Neuronal stem cell (in vitro differentiated cells): ENCODE measurements around the gene ZNF398.
A peak's percentile ranks its signal among the peaks of the same experiment; 100 is the strongest.
"Not testable (repeated sequence)": the region's sequence is repeated elsewhere in the genome, so short reads cannot be mapped to it uniquely, and the experiment has no call there.

Experiments used
- DNase-seq: peaks from one replicate; pipeline ENCODE4 v3.0.0-alpha.2; 2013; ENCODE audit warnings: low spot score
- H2AFZ ChIP-seq: one replicate; pipeline ENCODE4 v1.6.1; 2013; ENCODE audit warnings: mild to moderate bottlenecking, low read length, inconsistent platforms
- H2AK5ac ChIP-seq: 2 replicates; pipeline ENCODE4 v1.6.1; 2013; ENCODE audit warnings: low read depth, mild to moderate bottlenecking, inconsistent platforms, low read length, moderate library complexity, mixed read lengths
- H2BK120ac ChIP-seq: 2 replicates; pipeline ENCODE4 v1.6.1; 2013; ENCODE audit warnings: low read depth, mild to moderate bottlenecking, inconsistent platforms, low read length, moderate library complexity, mixed read lengths
- H2BK12ac ChIP-seq: one replicate; pipeline ENCODE4 v1.6.1; 2013; ENCODE audit warnings: low read length, inconsistent platforms
- H2BK15ac ChIP-seq: 2 replicates; pipeline ENCODE4 v1.6.1; 2013; ENCODE audit warnings: mild to moderate bottlenecking, low read length, inconsistent platforms, mixed read lengths
- H2BK5ac ChIP-seq: one replicate; pipeline ENCODE4 v1.6.1; 2013; ENCODE audit warnings: inconsistent platforms, mild to moderate bottlenecking, low read length, moderate library complexity
- H3K14ac ChIP-seq: one replicate; pipeline ENCODE4 v1.6.1; 2013; ENCODE audit warnings: low read length, inconsistent platforms
- H3K18ac ChIP-seq: 2 replicates; pipeline ENCODE4 v1.6.1; 2013; ENCODE audit warnings: low read length, inconsistent platforms
- H3K23ac ChIP-seq: 2 replicates; pipeline ENCODE4 v1.6.1; 2013; ENCODE audit warnings: low read depth, mild to moderate bottlenecking, mixed read lengths, low read length, inconsistent platforms; ENCODE audit not compliant: poor library complexity
- H3K27ac ChIP-seq: replicated peaks from 3 replicates; pipeline ENCODE4 v1.5.1; 2013; ENCODE audit warnings: low read length, inconsistent platforms
- H3K27me3 ChIP-seq, 3 experiments: 2 replicates each; pipeline ENCODE4 v1.6.1; 2013; ENCODE audit warnings: low read length in 3 of 3, mild to moderate bottlenecking in 2 of 3, inconsistent platforms in 1 of 3, low read depth in 1 of 3, mixed read lengths in 1 of 3, moderate library complexity in 1 of 3; ENCODE audit not compliant: control insufficient read depth in 3 of 3, insufficient read depth in 3 of 3
- H3K36me3 ChIP-seq, 2 donors: replicated peaks in 1 of 2; 2 replicates each; pipeline ENCODE4 v1.6.1; 2013; ENCODE audit warnings: low read length in 2 of 2; ENCODE audit not compliant: control insufficient read depth in 2 of 2, insufficient read depth in 2 of 2
- H3K4ac ChIP-seq: 2 replicates; pipeline ENCODE4 v1.6.1; 2013; ENCODE audit warnings: inconsistent platforms, mild to moderate bottlenecking, low read length, moderate library complexity
- H3K4me1 ChIP-seq, 2 donors: 1 replicate in 1 of 2; 2 replicates in 1 of 2; pipeline ENCODE4 v1.6.1; 2013; ENCODE audit warnings: low read length in 2 of 2, low read depth in 1 of 2; ENCODE audit not compliant: control insufficient read depth in 2 of 2, insufficient read depth in 1 of 2
- H3K4me2 ChIP-seq: one replicate; pipeline ENCODE4 v1.6.1; 2013; ENCODE audit warnings: mild to moderate bottlenecking, low read length, inconsistent platforms; ENCODE audit not compliant: insufficient read depth, poor library complexity, severe bottlenecking
- H3K4me3 ChIP-seq, 2 donors: 2 replicates each; pipeline ENCODE4 v1.5.1; 2013; ENCODE audit warnings: low read length in 2 of 2, mild to moderate bottlenecking in 2 of 2, inconsistent platforms in 1 of 2, moderate library complexity in 1 of 2
- H3K79me1 ChIP-seq: one replicate; pipeline ENCODE4 v1.6.1; 2013; ENCODE audit warnings: low read depth, mild to moderate bottlenecking, inconsistent platforms, low read length, moderate library complexity
- H3K9ac ChIP-seq: one replicate; pipeline ENCODE4 v1.6.1; 2013; ENCODE audit warnings: mild to moderate bottlenecking, low read depth, low read length, inconsistent platforms; ENCODE audit not compliant: poor library complexity
- H3K9me3 ChIP-seq, 2 donors: replicated peaks in 1 of 2; 2 replicates each; pipeline versions ENCODE3 to v1.6.1; 2013; ENCODE audit warnings: low read length in 2 of 2, mild to moderate bottlenecking in 2 of 2, inconsistent platforms in 1 of 2, low read depth in 1 of 2, mixed read lengths in 1 of 2, moderate library complexity in 1 of 2; ENCODE audit not compliant: control insufficient read depth in 2 of 2, insufficient read depth in 1 of 2
- H4K8ac ChIP-seq: one replicate; pipeline ENCODE4 v1.6.1; 2013; ENCODE audit warnings: low read depth, mild to moderate bottlenecking, inconsistent platforms, low read length, moderate library complexity
- H4K91ac ChIP-seq: one replicate; pipeline ENCODE4 v1.6.1; 2013; ENCODE audit warnings: low read length, low read depth, mild to moderate bottlenecking, inconsistent platforms; ENCODE audit not compliant: poor library complexity
- WGBS, 2 donors: extraction: QIAGEN DNeasy Blood & Tissue Kit; methylation state at CpG; one replicate each; pipeline ENCODE4 v1.1.7; 2013; ENCODE audit warnings: missing lambda C conversion rate in 2 of 2, mixed read lengths in 1 of 2; ENCODE audit not compliant: insufficient read length in 2 of 2, insufficient replicate concordance in 1 of 2; ENCODE audit errors: extremely low coverage in 2 of 2; 5-methylcytosine and 5-hydroxymethylcytosine counted together

The ZNF398 gene

GRCh38 chr7:149226366-149226765, 79.1 kb downstream of the ZNF398 start:
- H2BK12ac ChIP-seq, H3K4ac ChIP-seq, H4K91ac ChIP-seq, H2BK120ac ChIP-seq, H3K79me1 ChIP-seq, H2AK5ac ChIP-seq, H3K4me1 ChIP-seq, H2BK15ac ChIP-seq, DNase-seq, H3K27me3 ChIP-seq, H3K14ac ChIP-seq, H3K9me3 ChIP-seq, H4K8ac ChIP-seq, H3K23ac ChIP-seq, H2AFZ ChIP-seq, H2BK5ac ChIP-seq, H3K9ac ChIP-seq, H3K4me3 ChIP-seq, H3K18ac ChIP-seq, H3K4me2 ChIP-seq, H3K27ac ChIP-seq: not testable (repeated sequence)
- no CpG with 5 or more reads among the region's 17 CpGs for WGBS, 2 donors
- H3K36me3 ChIP-seq, result peaks cover 22 to 35% of the 10 kb centered on the region in 2 donors

GRCh38 chr7:149226840-149227494, 79.7 kb downstream of the ZNF398 start:
- H2BK15ac ChIP-seq, result no peak overlapping the region
- DNase-seq, result no peak
- H3K79me1 ChIP-seq, result peaks cover 2% of the 10 kb centered on the region
- no peak overlapping the region for H2AK5ac ChIP-seq
- no peak overlapping the region for H3K4me3 ChIP-seq
- no peak overlapping the region for H3K14ac ChIP-seq
- H2AFZ ChIP-seq, result no peak overlapping the region
- H3K27me3 ChIP-seq, result no peaks in the 10 kb centered on the region
- H3K9me3 ChIP-seq, result no peaks in the 10 kb centered on the region
- H3K18ac ChIP-seq, result no peak overlapping the region
- H2BK120ac ChIP-seq, result no peak overlapping the region
- WGBS, 2 donors, result no CpG with 5 or more reads among the region's 6 CpGs
- no peak overlapping the region for H3K9ac ChIP-seq
- H3K4ac ChIP-seq, result no peak overlapping the region
- no peak overlapping the region for H3K4me2 ChIP-seq
- H4K91ac ChIP-seq, result no peak overlapping the region
- H4K8ac ChIP-seq, result no peak overlapping the region
- H3K23ac ChIP-seq, result no peak overlapping the region
- H3K27ac ChIP-seq, result no peak overlapping the region
- H3K36me3 ChIP-seq, result peaks cover 22 to 30% of the 10 kb centered on the region in 2 donors
- H3K4me1 ChIP-seq, result peaks cover 0 to 6% of the 10 kb centered on the region in 2 donors
- H2BK12ac ChIP-seq, result no peak overlapping the region
- H2BK5ac ChIP-seq, result no peak overlapping the region

GRCh38 chr7:149228831-149229471, 81.7 kb downstream of the ZNF398 start:
- peaks cover 0 to 6% of the 10 kb centered on the region in 2 donors for H3K4me1 ChIP-seq
- DNase-seq, result no peak
- no peak overlapping the region for H2BK5ac ChIP-seq
- no peak overlapping the region for H3K27ac ChIP-seq
- H3K9ac ChIP-seq, result no peak overlapping the region
- H4K91ac ChIP-seq, result no peak overlapping the region
- no peak overlapping the region for H4K8ac ChIP-seq
- no peak overlapping the region for H3K4ac ChIP-seq
- no peak overlapping the region for H2BK15ac ChIP-seq
- no peak overlapping the region for H3K4me2 ChIP-seq
- H3K14ac ChIP-seq, result no peak overlapping the region
- no peaks in the 10 kb centered on the region for H3K79me1 ChIP-seq
- peaks cover 17 to 21% of the 10 kb centered on the region in 2 donors for H3K36me3 ChIP-seq
- no peaks in the 10 kb centered on the region for H3K27me3 ChIP-seq
- no CpG with 5 or more reads among the region's 7 CpGs for WGBS, 2 donors
- no peak overlapping the region for H2BK12ac ChIP-seq
- no peak overlapping the region for H3K23ac ChIP-seq
- no peak overlapping the region for H2AK5ac ChIP-seq
- H2BK120ac ChIP-seq, result no peak overlapping the region
- no peak overlapping the region for H3K4me3 ChIP-seq
- H2AFZ ChIP-seq, result no peak overlapping the region
- H3K18ac ChIP-seq, result no peak overlapping the region
- no peaks in the 10 kb centered on the region for H3K9me3 ChIP-seq

- no peak overlapping the region for H3K14ac ChIP-seq
- H2BK15ac ChIP-seq, result no peak overlapping the region
- no peaks in the 10 kb centered on the region for H3K9me3 ChIP-seq
- DNase-seq, result no peak
- no CpG with 5 or more reads among the region's 6 CpGs for WGBS, 2 donors
- no peak overlapping the region for H2AK5ac ChIP-seq
- no peak overlapping the region for H4K91ac ChIP-seq
- no peak overlapping the region for H2BK12ac ChIP-seq
- H3K4me3 ChIP-seq, result no peak overlapping the region
- H3K27me3 ChIP-seq, result no peaks in the 10 kb centered on the region
- peaks cover 14 to 16% of the 10 kb centered on the region in 2 donors for H3K36me3 ChIP-seq
- no peak overlapping the region for H3K4ac ChIP-seq
- peaks cover 1% of the 10 kb centered on the region for H3K79me1 ChIP-seq
- no peak overlapping the region for H3K9ac ChIP-seq
- H2AFZ ChIP-seq, result no peak overlapping the region
- peak overlapping the region; percentile 29 for H3K18ac ChIP-seq
- H4K8ac ChIP-seq, result no peak overlapping the region
- H3K27ac ChIP-seq, result no peak overlapping the region
- H3K4me2 ChIP-seq, result no peak overlapping the region
- H2BK120ac ChIP-seq, result no peak overlapping the region
- H3K23ac ChIP-seq, result no peak overlapping the region
- no peak overlapping the region for H2BK5ac ChIP-seq
- peaks cover 0 to 6% of the 10 kb centered on the region in 2 donors for H3K4me1 ChIP-seq
Observed at GRCh38 chr7:149229526-149229925, 82.3 kb downstream of the ZNF398 start.
